ENCODE measurements around the gene STUM. TPM values are rescaled to one million over a fixed set of nuclear protein-coding genes. Genes with fewer than 3 reads are reported as not detected.

STUM gene
- total RNA-seq, 1 donor from 2014 or later: 0.86 TPM

DNA sequence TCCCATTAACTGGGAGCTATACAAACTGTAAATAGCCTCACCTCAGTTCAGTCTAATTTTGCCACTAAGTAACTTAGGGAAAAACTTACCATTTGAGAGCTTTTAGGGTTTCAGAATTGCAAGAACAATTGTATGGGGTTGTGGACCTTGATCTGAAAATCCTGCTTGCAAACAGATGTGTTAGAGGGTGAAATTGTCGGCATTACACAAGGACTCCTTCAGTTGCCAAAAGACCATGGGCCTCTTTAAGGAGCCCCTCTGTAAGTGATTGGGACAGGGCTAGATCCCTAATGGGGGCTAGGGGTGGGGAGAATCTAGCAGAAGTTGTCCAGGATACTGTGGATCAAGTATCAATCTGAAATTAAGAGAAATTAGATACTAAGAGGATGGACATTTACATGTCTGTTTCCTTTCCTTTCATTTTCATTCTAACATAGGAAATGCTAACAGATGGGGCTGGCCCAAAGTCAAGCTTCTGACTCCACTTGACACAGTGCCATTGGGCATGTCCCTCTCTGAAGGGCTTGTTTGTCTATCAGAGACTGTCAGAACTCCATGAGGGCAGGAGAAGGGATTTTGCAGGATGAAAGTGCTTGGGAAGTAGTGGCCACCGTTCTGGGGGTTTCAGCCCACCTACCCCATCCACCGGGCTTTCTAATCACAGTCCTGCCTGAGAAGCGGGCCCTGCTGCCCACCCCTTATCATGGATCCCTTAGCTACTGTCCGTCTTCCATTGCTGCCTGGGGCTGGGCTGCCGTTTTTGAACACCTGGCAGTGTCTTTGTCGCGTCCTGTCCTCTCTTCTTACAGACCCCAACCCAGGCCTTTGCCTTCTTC, 54.7 kb downstream of the STUM start:
- Mint-ChIP-seq H3K9me3 (no peaks in the 10 kb centered on the region), H3K27me3 (ENCODE audit: low read depth) (no peaks in the 10 kb centered on the region), H3K36me3 (ENCODE audit: low read depth) (no peaks in the 10 kb centered on the region), H3K4me3 (no peak overlapping the region), H3K4me1 (peaks cover 32% of the 10 kb centered on the region), H3K27ac (ENCODE audit: unreplicated experiment) (no peak overlapping the region)
- TF ChIP-seq, protein P1, sequence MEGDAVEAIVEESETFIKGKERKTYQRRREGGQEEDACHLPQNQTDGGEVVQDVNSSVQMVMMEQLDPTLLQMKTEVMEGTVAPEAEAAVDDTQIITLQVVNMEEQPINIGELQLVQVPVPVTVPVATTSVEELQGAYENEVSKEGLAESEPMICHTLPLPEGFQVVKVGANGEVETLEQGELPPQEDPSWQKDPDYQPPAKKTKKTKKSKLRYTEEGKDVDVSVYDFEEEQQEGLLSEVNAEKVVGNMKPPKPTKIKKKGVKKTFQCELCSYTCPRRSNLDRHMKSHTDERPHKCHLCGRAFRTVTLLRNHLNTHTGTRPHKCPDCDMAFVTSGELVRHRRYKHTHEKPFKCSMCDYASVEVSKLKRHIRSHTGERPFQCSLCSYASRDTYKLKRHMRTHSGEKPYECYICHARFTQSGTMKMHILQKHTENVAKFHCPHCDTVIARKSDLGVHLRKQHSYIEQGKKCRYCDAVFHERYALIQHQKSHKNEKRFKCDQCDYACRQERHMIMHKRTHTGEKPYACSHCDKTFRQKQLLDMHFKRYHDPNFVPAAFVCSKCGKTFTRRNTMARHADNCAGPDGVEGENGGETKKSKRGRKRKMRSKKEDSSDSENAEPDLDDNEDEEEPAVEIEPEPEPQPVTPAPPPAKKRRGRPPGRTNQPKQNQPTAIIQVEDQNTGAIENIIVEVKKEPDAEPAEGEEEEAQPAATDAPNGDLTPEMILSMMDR (conservative IDR thresholded peaks at IDR 0.05): no peak
- no peak for DNase-seq (ENCODE audit: low read depth, low spot score)

- no peak overlapping the region for H3K4me3 Mint-ChIP-seq
- H3K36me3 Mint-ChIP-seq (ENCODE audit: low read depth): no peaks in the 10 kb centered on the region
- DNase-seq (ENCODE audit: low read depth, low spot score): no peak
- H3K4me1 Mint-ChIP-seq: peaks cover 32% of the 10 kb centered on the region
- no peak overlapping the region for H3K27ac Mint-ChIP-seq (ENCODE audit: unreplicated experiment)
- TF ChIP-seq, protein P1 (conservative IDR thresholded peaks at IDR 0.05): no peak
- no peaks in the 10 kb centered on the region for H3K9me3 Mint-ChIP-seq
- no peaks in the 10 kb centered on the region for H3K27me3 Mint-ChIP-seq (ENCODE audit: low read depth)
Observed at GRCh38 chr1:226603858-226604559, 55.4 kb downstream of the STUM start.

GRCh38 chr1:226604560-226605317, 56.2 kb downstream of the STUM start:
- Mint-ChIP-seq H3K9me3 (no peaks in the 10 kb centered on the region), H3K27me3 (ENCODE audit: low read depth) (no peaks in the 10 kb centered on the region), H3K4me1 (peaks cover 32% of the 10 kb centered on the region), H3K36me3 (ENCODE audit: low read depth) (no peaks in the 10 kb centered on the region), H3K27ac (ENCODE audit: unreplicated experiment) (no peak overlapping the region), H3K4me3 (no peak overlapping the region)
- TF ChIP-seq, protein P1 (conservative IDR thresholded peaks at IDR 0.05): no peak
- no peak for DNase-seq (ENCODE audit: low read depth, low spot score)

DNA sequence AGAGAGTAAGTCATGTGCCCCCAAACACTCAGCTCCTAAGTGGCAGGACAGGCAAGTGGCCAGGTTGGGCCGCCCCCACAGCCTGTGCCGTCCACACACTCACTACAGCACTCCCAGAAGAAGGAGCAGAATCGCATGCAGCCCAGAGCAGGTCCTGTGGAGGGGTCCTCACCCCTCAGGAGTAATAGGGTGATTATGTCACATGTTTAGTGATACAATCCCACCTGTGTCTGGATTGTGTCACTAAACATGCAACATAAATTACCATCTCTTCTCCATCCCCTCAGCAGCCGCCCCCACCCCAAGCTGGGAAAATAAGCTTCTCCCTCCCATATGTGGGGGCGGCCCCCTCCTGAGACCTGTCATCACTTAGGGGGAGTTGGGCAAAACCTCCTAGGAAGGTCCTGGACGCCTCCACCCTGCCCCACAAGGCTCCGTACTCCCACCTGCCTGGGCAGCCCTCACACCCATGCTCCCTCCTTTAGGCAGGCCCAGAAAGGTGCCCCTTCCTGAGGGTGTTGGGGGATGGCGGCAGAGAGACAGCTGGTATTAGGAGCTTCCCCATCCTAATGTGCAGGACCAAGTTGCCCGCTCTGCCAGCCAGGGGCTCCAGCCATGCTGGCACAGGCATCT, 56.9 kb downstream of the STUM start:
- no peak for DNase-seq (ENCODE audit: low read depth, low spot score)
- H3K9me3 Mint-ChIP-seq: no peaks in the 10 kb centered on the region
- H3K36me3 Mint-ChIP-seq (ENCODE audit: low read depth): no peaks in the 10 kb centered on the region
- TF ChIP-seq, protein P1 (conservative IDR thresholded peaks at IDR 0.05): no peak
- peaks cover 32% of the 10 kb centered on the region for H3K4me1 Mint-ChIP-seq
- H3K27ac Mint-ChIP-seq (ENCODE audit: unreplicated experiment): peak overlapping the region; percentile 84
- no peak overlapping the region for H3K4me3 Mint-ChIP-seq
- H3K27me3 Mint-ChIP-seq (ENCODE audit: low read depth): no peaks in the 10 kb centered on the region
